ENCODE data around the gene PHGDH. TPM values are rescaled to one million over a fixed set of nuclear protein-coding genes. Genes with fewer than 3 reads are reported as not detected.

The PHGDH gene
- total and polyA plus RNA-seq, 9 donors = 34.1 to 488 (median 62.8) TPM

DNA sequence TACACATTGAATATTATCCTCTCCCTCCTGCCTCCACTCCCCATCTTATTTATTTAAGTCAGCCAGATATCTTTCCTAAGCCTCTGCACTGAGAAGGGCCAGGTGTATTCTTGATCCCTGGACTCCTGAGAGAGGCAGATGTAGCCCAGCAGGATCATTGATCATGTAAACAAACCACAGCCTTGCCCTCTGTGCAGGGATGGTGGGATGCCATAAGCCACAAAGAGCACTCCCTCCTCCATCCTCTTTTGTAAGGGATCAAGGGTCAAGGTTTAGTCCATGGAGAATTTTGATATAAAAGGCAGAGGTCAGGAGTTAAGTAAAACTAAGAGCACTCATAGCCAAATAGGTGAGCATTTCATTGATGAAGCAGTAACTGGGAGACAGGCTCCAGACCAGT, 17.3 kb downstream of the PHGDH start:
- no peak for TF ChIP-seq POLR2A (IDR thresholded peaks at IDR 0.05)
- TF ChIP-seq EP300 (IDR thresholded peaks at IDR 0.05) = no peak
- TF ChIP-seq, protein P1, sequence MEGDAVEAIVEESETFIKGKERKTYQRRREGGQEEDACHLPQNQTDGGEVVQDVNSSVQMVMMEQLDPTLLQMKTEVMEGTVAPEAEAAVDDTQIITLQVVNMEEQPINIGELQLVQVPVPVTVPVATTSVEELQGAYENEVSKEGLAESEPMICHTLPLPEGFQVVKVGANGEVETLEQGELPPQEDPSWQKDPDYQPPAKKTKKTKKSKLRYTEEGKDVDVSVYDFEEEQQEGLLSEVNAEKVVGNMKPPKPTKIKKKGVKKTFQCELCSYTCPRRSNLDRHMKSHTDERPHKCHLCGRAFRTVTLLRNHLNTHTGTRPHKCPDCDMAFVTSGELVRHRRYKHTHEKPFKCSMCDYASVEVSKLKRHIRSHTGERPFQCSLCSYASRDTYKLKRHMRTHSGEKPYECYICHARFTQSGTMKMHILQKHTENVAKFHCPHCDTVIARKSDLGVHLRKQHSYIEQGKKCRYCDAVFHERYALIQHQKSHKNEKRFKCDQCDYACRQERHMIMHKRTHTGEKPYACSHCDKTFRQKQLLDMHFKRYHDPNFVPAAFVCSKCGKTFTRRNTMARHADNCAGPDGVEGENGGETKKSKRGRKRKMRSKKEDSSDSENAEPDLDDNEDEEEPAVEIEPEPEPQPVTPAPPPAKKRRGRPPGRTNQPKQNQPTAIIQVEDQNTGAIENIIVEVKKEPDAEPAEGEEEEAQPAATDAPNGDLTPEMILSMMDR (IDR thresholded peaks at IDR 0.05) = no peak
- no peak for DNase-seq
- H3K27ac ChIP-seq = no peak overlapping the region
- no peaks in the 10 kb centered on the region for H3K4me1 ChIP-seq (ENCODE audit: insufficient read depth)
- no peak overlapping the region for H3K4me3 ChIP-seq
- no peaks in the 10 kb centered on the region for H3K27me3 ChIP-seq
- H3K36me3 ChIP-seq = no peaks in the 10 kb centered on the region
- intact Hi-C loops (cut with DNase I) = no loop called here
- H3K9me3 ChIP-seq = no peaks in the 10 kb centered on the region

DNA sequence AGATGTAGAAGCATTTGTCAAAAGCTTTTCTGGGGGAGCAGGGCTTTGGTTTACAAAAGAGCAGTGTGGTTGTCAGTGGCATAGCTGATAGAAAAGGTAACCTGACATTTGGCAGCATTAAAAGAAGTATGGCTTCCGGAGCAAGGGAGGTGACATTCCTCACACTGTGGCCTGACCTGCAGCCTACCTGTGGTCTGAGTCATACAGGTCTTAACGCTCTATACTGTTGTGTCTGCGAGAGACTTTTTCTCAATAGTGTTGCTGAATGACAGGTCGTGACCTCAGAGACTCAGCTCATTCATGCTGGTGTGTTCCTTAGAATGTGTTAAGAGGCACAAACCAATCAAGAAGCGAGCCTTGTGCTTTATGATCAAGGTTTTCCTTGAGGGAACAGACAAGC, 19.3 kb downstream of the PHGDH start:
- WGBS, 3 donors = 90 to 97% (median 92%) methylated on average over 5 of the region's 5 CpGs
- no peaks in the 10 kb centered on the region for H3K27me3 ChIP-seq
- no peak overlapping the region for H3K27ac ChIP-seq
- no peaks in the 10 kb centered on the region for H3K36me3 ChIP-seq
- H3K4me3 ChIP-seq = no peak overlapping the region
- DNase-seq = no peak
- intact Hi-C loops (cut with DNase I) = no loop called here
- no peak for TF ChIP-seq EP300 (IDR thresholded peaks at IDR 0.05)
- TF ChIP-seq, protein P1 (IDR thresholded peaks at IDR 0.05) = no peak
- H3K9me3 ChIP-seq = no peaks in the 10 kb centered on the region
- no peaks in the 10 kb centered on the region for H3K4me1 ChIP-seq (ENCODE audit: insufficient read depth)

DNA sequence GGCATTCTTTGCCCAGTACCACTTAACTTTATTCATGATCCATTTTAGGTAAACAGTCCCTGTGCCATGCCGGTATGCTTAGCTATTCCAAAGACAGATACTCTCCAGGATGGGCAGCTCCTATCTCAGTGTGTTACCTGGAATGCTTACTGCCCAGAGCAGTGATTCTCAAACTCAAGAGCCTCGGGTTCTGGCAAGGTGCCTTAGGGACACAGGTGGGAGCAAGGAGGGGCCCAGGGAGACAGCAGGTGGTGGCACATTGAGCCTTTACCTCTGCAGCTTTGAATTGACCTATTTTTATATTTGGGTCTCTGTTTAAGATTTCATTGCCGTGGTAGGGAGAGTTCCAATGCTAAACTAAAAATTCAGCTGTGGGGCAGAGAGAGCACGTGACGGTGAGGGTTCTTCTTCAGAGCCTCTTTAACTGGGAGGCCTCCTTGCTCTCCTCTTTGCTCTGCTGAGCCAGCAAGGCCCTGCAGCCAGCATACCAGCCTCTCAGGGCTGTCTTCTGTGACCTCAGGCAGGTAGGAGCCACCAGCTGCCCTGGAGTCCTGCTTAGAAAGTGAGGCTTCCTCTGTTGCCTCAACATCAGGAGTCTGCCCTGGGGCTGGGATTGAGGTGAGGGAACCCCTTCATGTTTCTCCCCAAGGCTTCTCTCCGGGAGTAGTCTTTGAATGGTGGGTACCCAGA, 20.2 kb downstream of the PHGDH start:
- Histone ChIP-seq H3K36me3 (no peaks in the 10 kb centered on the region), H3K27ac (no peak overlapping the region), H3K9me3 (no peaks in the 10 kb centered on the region), H3K4me1 (ENCODE audit: insufficient read depth) (peaks cover 2% of the 10 kb centered on the region), H3K27me3 (no peaks in the 10 kb centered on the region), H3K4me3 (no peak overlapping the region)
- no peak for DNase-seq
- TF ChIP-seq EP300 (IDR thresholded peaks at IDR 0.05) (no peak), POLR2A (IDR thresholded peaks at IDR 0.05) (no peak)
- TF ChIP-seq, protein P1 (IDR thresholded peaks at IDR 0.05) = no peak
- intact Hi-C loops (cut with DNase I) = no loop called here
- 87 to 90% (median 87%) methylated on average over 6 of the region's 6 CpGs for WGBS, 3 donors

DNA sequence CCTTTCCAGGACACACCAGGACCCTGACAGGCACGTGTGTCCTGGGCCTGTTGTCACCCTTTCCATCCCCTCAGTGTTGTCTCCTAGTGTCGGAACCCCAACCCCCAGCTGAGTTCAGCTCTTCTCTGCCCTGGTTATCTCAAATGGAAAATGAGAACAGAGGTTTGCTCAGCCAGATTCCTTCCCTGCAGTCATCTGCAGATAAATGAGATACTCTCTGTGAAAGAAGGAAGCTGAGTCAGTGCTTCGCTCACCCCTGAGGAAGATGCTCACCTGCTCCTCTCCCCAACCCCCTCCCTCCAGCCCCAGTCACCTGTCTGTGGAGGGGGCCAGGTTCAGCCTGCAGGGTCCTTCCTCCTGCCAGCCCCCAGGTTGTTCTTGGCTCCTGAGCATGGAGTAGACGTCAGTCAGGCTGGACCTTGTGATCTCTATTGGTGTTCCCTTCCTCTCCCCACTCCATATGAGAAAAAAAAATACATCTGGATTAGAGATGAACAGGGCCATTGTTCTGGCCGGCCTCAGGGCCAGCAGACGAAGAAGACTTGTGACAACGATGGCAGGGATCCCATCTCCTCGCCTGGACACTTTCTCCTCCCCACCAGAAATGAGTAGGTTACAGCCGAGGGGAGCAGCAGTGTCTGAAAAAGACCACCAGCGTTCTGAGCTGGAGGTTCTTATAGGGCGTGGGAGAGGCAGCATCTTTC, 20.9 kb downstream of the PHGDH start:
- no peak for DNase-seq
- TF ChIP-seq, protein P1 (IDR thresholded peaks at IDR 0.05) = no peak
- TF ChIP-seq EP300 (IDR thresholded peaks at IDR 0.05) (no peak), POLR2A (IDR thresholded peaks at IDR 0.05) (no peak)
- Histone ChIP-seq H3K4me3 (no peak overlapping the region), H3K36me3 (no peaks in the 10 kb centered on the region), H3K27ac (no peak overlapping the region), H3K9me3 (no peaks in the 10 kb centered on the region), H3K4me1 (ENCODE audit: insufficient read depth) (peaks cover 8% of the 10 kb centered on the region), H3K27me3 (no peaks in the 10 kb centered on the region)
- intact Hi-C loops (cut with DNase I) = no loop called here
- WGBS, 3 donors = 84 to 90% (median 85%) methylated on average over 11 of the region's 11 CpGs

All from ovary (tissue), 9 donors.